GM21367 (cell line): Measurements from ENCODE around the gene ERC1.

Experiments used
- ATAC-seq: cut with Tn5 transposase; IDR thresholded peaks from one replicate; pipeline ENCODE4 v1.9.1; 2021; ENCODE audit not compliant: unreplicated experiment

The ERC1 gene

DNA sequence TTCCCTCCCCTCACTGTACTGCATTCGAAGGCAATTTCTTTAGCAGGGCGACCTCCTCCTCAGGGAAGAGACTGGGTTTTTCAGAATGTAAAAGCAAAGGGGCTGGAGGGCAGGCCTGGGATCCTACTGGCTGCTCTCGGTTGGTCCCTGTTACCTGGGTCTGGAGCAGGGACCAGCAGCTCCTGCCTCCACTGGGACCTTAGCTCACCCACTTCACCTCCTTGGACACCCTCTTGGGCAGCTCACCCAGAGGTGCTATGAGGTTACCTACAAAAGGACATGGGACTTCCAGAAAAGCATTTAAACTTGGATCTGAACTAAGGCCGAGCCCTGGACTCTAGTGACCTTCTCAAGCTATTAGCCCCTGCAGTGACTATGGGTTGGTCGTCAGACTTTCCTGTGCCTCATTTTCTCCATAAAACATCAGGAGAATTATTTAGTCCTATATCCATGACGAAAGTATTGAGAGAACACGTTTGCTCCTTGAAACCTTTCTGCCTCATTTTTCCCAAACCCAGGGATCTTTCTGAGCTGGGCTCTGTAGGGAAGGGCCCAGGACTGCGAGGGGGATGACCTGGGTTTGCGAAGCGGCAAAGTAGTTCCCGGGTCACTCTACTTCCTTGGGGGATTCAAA lies 538.3 kb downstream of the ERC1 start:
- no peak for ATAC-seq

- ATAC-seq: no peak
Measured at GRCh38 chr12:1529862-1530591, 539.0 kb downstream of the ERC1 start.

- ATAC-seq: no peak
Measured at GRCh38 chr12:1530592-1531152, 539.6 kb downstream of the ERC1 start.

GRCh38 chr12:1531153-1531653 lies 540.2 kb downstream of the ERC1 start:
- ATAC-seq: no peak

DNA sequence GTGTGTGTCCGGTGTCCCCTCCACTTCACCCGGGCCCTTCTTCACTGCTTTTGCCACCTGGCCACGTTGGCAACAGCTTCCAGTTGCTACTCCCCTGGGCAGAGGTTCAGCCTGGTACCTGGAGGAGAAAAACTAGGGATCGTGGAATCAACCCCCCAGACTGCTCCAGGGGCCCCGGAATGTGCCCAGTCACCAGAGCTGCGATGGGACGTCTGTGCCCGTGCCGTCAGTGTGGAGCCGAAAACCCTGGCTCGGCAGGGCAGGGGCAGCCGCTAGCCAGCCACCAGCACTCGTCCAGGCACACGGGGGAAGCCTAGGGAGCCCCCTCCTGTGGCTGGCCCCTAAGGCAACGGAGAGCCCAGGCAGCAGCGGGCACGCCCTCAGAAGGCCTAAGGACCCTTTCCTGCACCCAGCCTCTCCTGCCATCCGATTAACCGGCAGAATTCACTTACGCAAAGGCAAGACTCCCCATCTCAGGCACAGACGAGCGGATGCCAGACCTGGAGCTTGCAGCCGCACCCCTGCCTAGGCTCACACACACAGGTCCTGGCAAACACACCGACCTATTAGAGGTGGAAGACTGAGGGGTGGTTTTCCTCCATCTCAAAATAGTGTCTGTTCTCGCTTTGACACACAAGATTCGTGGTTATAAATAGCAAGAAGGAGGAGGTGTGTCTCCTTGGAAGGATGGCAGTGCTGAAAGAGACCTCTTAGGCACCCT lies 540.8 kb downstream of the ERC1 start:
- no peak for ATAC-seq

GRCh38 chr12:1532375-1533165 lies 541.5 kb downstream of the ERC1 start:
- no peak for ATAC-seq

DNA sequence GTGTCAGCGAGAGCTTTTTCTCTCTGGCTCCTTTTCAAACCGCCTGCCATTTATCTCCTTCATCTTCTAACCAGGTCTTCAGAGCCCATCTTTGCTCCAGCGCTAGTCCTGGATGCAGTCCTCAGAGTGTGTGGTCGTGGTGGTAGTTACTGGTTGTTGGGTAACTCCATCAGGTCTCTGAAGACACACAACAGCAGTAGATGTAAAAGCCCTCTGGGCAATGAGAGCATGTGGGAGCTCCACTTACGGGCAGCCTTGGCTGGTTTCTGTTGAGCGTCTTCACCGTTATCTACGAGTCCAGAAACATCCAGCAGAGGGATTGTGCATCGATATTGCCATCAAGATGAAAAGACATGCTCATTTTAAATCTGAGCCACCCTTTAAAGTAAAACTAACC lies 542.2 kb downstream of the ERC1 start:
- peak; percentile 12 for ATAC-seq

DNA sequence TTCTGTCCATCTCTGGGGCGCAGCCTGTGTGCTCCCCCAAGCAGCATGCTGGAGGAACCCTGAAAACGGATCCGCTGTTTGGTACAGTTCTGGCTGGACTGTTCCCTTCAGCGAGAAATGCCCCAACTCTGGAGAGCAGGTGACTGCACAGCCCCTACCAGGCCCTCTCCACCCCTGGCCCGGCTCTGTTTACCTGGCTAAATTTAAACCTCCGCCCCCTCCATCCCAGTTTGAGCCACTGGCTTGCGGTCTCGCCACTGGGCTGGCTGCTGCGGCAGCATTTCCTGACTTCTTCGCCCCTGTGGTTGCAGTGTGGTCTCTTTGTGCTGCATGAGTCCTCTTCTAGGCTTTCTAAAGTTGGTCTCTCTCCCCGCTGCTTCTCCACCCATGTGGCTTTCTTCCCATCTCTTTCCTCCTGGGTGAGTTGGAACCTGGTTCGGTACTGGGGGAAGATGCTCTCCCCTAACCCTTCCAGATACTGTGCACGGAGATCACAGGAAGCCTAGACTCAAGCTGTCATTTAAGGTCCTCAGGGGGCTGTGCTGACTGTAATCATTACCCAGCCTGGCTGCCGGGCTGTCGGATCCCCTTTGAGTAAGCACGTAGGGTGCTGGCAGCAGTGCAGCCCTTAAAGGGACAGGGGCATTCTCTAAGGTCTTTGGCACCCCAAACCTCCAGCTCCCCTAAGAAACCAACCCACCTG lies 542.7 kb downstream of the ERC1 start:
- peak; percentile 43 for ATAC-seq

- ATAC-seq: no peak
Measured at GRCh38 chr12:1534748-1535147, 543.7 kb downstream of the ERC1 start.

DNA sequence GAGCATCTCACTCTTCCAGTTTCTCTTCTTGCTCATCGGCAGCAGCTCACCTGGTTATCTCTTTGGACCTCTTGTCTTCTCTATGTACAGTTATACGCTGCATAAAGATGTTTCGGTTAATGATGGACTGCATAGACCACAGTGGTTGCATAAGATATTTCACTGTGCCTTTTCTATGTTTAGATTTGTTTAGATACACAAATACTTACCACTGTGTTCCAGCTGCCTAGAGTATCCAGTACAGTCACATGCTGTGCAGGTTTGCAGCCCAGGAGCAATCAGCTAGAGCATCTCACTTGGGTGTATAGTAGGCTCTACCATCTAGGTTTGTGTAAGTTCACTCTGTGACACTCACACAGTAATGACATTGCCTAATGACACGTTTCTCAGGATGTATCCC lies 545.8 kb downstream of the ERC1 start:
- ATAC-seq: no peak

GRCh38 chr12:1539135-1539534 lies 548.1 kb downstream of the ERC1 start:
- ATAC-seq: no peak

- ATAC-seq: no peak
Measured at GRCh38 chr12:1540690-1541089, 549.7 kb downstream of the ERC1 start.

DNA sequence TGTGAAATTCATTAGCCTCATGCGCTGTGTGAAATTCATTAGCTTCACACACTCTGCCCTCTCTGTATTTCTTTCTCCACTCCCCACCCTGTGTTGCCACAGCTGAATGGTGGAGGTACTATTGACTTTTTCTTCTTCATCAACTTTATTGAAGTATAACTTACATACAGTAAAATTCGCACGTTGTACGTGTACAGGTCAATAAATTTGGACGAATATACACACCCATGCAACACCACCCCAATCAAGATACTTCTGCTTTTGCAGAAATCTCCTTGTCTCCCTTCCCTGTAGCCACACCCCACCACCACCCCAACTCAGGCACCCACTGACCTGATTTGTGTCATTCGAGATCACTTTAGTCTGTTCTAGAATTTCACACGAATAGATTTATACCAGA lies 551.6 kb downstream of the ERC1 start:
- no peak for ATAC-seq

GRCh38 chr12:1544996-1545700 lies 554.1 kb downstream of the ERC1 start:
- ATAC-seq: no peak
